Measurements from ENCODE around the gene TPD52L1. TPM values are rescaled to one million over a fixed set of nuclear protein-coding genes. Genes with fewer than 3 reads are reported as not detected.

TPD52L1 gene
- total RNA-seq, 1 experiment from 2014 or later = 12.4 TPM

- TF ChIP-seq TEAD1 (CRISPR knock-in tag; IDR thresholded peaks at IDR 0.05) (no peak), ESRRA (CRISPR knock-in tag; IDR thresholded peaks at IDR 0.05; ENCODE audit: borderline replicate concordance) (no peak), ZNF512 (CRISPR knock-in tag; IDR thresholded peaks at IDR 0.05; ENCODE audit: borderline replicate concordance) (no peak)
These were observed 61.8 kb downstream of the TPD52L1 start (continued) for GRCh38 chr6:125215252-125215819.

- H3K27me3 Mint-ChIP-seq (ENCODE audit: low read depth) = no peaks in the 10 kb centered on the region; the same call in 1 of the 2 replicates
- H3K4me3 Mint-ChIP-seq = no peak overlapping the region
- ChIA-PET POLR2A (interaction anchor here (0.6 kb wide), 1 partner anchor 79 kb away, joined by 3 read pairs; no protein-coding TSS in a partner anchor), CTCF (no interaction called here)
- no peak overlapping the region for H3K27ac Mint-ChIP-seq
- no peaks in the 10 kb centered on the region for H3K36me3 Mint-ChIP-seq
- no peaks in the 10 kb centered on the region for H3K9me3 Mint-ChIP-seq
- TF ChIP-seq ZMAT4 (CRISPR knock-in tag; IDR thresholded peaks at IDR 0.05) (no peak), GRHL2 (CRISPR knock-in tag; IDR thresholded peaks at IDR 0.05; ENCODE audit: insufficient replicate concordance, severe bottlenecking) (no peak), AFF4 (CRISPR knock-in tag; IDR thresholded peaks at IDR 0.05; ENCODE audit: borderline replicate concordance) (no peak), PRRX2 (CRISPR knock-in tag; IDR thresholded peaks at IDR 0.05) (no peak), ZNF281 (CRISPR knock-in tag; IDR thresholded peaks at IDR 0.05) (no peak), ZNF425 (CRISPR knock-in tag; conservative IDR thresholded peaks at IDR 0.05) (no peak), ZSCAN18 (CRISPR knock-in tag; IDR thresholded peaks at IDR 0.05) (no peak)
- H3K4me1 Mint-ChIP-seq = peaks cover 15% of the 10 kb centered on the region
- DNase-seq (ENCODE audit: low spot score) (no peak), ATAC-seq (no peak)
These were observed 62.4 kb downstream of the TPD52L1 start for GRCh38 chr6:125216015-125216414.

Data from WTC11 (cell line).